Fibroblast of pulmonary artery (primary cell): ENCODE data around the gene CAMKK1.

Experiments
- DNase-seq: peaks from one replicate; pipeline ENCODE4 v3.0.0-alpha.2; 2010; ENCODE audit warnings: low read depth
- H3K4me3 ChIP-seq: replicated peaks from 2 replicates; pipeline ENCODE4 v1.5.1; 2011; ENCODE audit warnings: low read depth, mild to moderate bottlenecking, control low read depth, low read length, moderate library complexity
- CTCF ChIP-seq: IDR thresholded peaks from 2 replicates; pipeline ENCODE4 v1.5.1; 2011; ENCODE audit warnings: mild to moderate bottlenecking, control low read depth, low read length, inconsistent platforms; ENCODE audit errors: missing control alignments

Gene CAMKK1

GRCh38 chr17:3813171-3813570, 79.7 kb downstream of the CAMKK1 start:
- no peak for DNase-seq
- H3K4me3 ChIP-seq, result no peak overlapping the region
- no peak for TF ChIP-seq CTCF

GRCh38 chr17:3812771-3813170, 80.1 kb downstream of the CAMKK1 start:
- TF ChIP-seq CTCF, result no peak
- DNase-seq, result peak; percentile 24
- no peak overlapping the region for H3K4me3 ChIP-seq

GRCh38 chr17:3812284-3812683, 80.6 kb downstream of the CAMKK1 start:
- no peak for DNase-seq
- no peak overlapping the region for H3K4me3 ChIP-seq
- no peak for TF ChIP-seq CTCF
